Activated naive CD4-positive, alpha-beta T cell treated with anti-CD3 and anti-CD28 coated beads, Interleukin-2, amount 50 U/mL, for 72 hours (primary cell): Measurements from ENCODE around the gene COL9A3. TPM values are rescaled to one million over a fixed set of nuclear protein-coding genes. Genes with fewer than 3 reads are reported as not detected.
A peak's percentile ranks its signal among the peaks of the same experiment; 100 is the strongest.

Experiments
- ATAC-seq, 2 donors: fragments of 150-1000 bp; cut with Tn5 transposase; 2 replicates each; pipeline ENCODE4 v1.10.0; 2021; ENCODE audit warnings: mild to moderate bottlenecking in 2 of 2, moderate library complexity in 2 of 2
- DNase-seq, 2 donors: peaks; one replicate each; pipeline ENCODE4 v3.0.0; 2021 to 2022; ENCODE audit warnings: low spot score in 2 of 2
- H3K27ac Mint-ChIP-seq, 2 donors: one replicate each; pipeline ENCODE4 v1.8.0; 2022; ENCODE audit warnings: mild to moderate bottlenecking in 2 of 2, mixed read lengths in 2 of 2
- H3K36me3 Mint-ChIP-seq, 2 donors: one replicate each; pipeline ENCODE4 v1.8.0; 2022; ENCODE audit warnings: mixed read lengths in 2 of 2
- H3K9me3 Mint-ChIP-seq, 2 donors: one replicate each; pipeline ENCODE4 v1.8.0; 2022; ENCODE audit warnings: mixed read lengths in 2 of 2
- total RNA-seq, 2 donors: library from RNA; stranded (reverse); gene quantifications; one replicate each; pipeline ENCODE4 v1.2.3, GENCODE V29; 2022

COL9A3 gene
- total RNA-seq, 2 donors from 2014 or later, result not detected

DNA sequence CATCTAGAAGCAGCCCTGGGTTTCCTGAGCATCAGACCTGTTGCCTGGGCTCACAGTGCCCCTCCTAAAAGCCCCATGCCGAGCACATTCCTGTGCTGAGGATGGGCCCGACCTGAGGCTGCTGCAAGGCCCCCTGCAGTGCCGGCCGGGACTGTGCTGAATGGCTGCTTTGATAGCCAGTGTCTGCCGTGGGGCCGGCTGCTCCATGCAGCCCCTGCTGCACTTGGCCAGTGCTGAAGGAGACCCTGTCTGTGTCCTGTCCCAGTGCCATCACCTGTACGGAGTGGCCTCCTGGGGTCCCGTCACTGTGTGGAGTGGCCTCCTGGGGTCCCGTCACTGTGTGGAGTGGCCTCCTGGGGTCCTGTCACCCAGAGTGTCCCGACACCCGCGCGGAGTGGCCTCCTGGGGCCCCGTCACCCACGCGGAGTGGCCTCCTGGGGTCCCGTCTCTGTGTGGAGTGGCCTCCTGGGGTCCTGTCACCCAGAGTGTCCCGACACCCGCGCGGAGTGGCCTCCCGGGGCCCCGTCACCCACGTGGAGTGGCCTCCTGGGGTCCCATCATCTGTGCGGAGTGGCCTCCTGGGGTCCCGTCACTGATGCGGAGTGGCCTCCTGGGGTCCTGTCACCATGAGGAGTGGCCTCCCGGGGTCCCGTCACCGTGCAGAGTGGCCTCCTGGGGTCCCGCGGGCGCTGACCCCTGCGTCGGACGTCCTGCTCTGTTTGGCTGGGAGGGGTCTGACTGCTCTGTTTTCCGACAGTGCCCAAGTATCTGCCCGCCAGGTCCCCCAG lies 7.0 kb downstream of the COL9A3 start:
- Mint-ChIP-seq H3K27ac (no peak overlapping the region), H3K9me3 (no peaks in the 10 kb centered on the region), H3K36me3 (no peaks in the 10 kb centered on the region)
- DNase-seq (no peak), ATAC-seq (no peak)

DNA sequence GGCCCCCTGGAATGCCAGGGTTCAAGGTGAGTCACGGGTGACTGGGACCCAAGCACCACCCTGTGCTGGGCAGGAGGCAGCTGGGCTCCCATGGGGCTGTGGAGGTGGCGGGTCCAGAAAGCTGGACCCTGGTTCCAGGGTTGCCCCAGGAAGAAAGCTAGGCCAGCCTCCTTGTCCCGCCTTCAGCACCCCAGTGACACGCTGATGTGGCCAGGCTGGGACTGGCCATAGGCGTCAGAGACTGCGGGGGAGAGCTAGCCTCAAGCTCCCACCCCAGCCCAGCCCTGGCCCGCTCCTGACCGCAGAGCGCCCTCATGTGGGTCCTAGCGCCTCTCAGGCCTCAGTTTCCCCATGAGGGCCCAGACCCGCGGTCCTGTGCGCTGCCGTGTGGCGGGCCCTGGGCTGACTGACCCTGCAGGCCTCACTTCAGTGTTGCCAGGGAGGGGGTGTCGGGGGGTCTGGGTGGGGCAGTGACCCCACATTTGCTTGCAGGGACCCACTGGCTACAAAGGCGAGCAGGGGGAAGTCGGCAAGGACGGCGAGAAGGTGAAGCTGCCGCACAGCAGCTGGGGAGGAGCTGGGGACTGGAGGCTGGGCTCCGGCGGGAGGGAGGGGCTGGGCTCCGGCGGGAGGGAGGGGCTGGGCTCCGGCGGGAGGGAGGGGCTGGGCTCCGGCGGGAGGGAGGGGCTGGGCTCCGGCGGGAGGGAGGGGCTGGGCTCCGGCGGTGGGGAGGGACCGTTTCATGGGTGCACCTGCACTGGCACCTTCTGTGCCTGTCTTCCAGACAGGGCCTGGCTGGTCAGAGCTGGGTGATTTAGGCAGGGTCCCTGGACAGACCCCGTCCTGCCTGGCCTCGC lies 7.9 kb downstream of the COL9A3 start:
- no peak overlapping the region for H3K27ac Mint-ChIP-seq
- ATAC-seq, result peak in 1 of 2 donors; percentile 63

DNA sequence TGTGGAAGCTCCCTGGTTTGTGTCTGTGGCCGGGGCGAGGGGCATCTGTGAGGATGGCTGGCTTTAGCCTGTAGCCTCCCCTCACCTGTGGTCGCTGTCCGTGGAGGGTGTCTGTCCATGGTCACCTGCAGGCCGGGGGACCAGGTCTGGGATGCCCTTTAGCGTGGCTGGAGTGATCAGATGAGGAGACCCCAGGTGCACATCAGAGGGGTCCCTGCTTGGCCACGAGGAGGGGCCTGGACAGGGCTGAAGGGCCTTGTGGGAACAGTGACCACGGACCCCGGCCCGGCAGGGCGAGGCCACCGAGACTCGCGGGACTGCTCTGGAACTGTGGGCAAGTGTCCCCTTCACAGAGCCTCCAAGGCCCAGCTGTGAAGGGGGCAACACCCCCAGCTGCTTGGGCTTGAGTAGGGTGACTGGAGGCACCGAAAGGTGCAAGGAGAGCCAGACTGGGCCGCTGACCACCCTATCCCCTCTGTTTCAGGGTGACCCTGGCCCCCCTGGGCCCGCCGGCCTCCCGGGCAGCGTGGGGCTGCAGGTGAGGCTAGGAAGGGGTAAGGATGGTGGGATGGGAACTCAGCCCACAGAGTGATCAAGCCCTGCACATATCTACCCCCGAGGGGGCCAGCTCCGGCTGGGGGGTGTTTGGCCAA lies 8.6 kb downstream of the COL9A3 start:
- no peak for DNase-seq
- H3K27ac Mint-ChIP-seq, result no peak overlapping the region
- no peaks in the 10 kb centered on the region for H3K36me3 Mint-ChIP-seq
- no peak for ATAC-seq
- H3K9me3 Mint-ChIP-seq, result no peaks in the 10 kb centered on the region

More for the DNA sequence above, 7.9 kb downstream of the COL9A3 start:
- Mint-ChIP-seq H3K9me3 (no peaks in the 10 kb centered on the region), H3K36me3 (no peaks in the 10 kb centered on the region)
- DNase-seq, result no peak

DNA sequence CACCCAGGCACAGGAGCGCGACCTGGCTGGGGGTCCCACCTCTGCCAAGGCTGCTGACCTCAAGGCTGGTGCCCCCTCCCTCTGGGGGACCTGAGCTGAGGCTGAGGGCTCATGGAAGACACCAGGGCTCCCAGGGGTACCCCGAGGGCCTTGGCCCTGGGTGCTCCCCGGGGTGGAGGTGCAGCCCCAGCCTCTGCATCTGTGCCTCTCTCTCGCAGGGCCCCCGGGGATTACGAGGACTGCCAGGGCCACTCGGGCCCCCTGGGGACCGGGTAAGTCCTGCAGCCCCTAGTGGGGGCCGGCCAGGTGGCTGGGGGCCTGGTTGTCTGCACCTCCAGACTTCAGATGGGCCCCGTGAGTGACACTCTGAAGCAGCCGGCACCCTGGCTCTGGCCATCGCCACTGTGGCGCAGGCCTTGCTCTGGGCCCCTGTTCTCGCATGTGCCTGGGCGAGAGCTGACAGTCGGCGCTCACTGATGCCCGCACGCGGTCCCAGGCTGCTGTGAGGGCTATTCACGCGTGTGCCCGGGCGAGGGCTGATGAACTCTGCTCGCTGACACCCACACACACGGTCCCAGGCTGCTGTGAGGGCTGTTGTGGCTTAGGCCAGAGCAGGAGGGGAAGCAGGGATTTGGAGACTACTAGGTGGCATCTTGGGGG lies 9.3 kb downstream of the COL9A3 start:
- Mint-ChIP-seq H3K9me3 (no peaks in the 10 kb centered on the region), H3K36me3 (no peaks in the 10 kb centered on the region), H3K27ac (no peak overlapping the region)
- ATAC-seq, result no peak
- no peak for DNase-seq

DNA sequence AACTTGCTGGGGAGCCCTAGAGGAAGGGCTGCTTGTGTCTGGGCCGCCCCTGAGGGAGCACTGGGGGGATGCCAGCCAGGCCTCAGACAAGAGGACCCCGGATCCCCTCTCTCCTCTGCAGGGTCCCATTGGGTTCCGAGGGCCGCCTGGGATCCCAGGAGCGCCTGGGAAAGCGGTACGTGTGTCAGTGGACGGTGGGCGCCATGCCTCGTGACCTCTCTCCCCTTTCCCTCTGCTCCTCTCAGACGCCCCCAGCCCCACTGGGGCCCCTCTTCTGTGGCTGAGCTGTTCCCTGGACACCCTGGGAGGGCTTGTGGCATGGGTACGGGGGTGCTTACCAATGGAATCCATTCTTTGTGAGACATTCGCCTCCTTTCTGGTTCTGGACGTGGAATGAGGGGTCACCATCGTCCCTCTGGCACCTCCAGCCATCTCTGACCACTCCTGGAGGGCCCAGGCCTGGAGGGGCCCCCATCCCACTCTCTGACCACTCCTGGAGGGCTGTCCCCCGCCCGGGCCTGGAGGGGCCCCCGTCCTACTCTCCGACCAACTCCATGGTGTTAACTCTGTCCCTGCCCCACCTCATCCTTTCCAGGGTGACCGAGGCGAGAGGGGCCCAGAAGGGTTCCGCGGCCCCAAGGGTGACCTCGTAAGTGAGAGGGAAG lies 9.9 kb downstream of the COL9A3 start:
- ATAC-seq (no peak), DNase-seq (no peak)
- no peaks in the 10 kb centered on the region for H3K9me3 Mint-ChIP-seq
- no peak overlapping the region for H3K27ac Mint-ChIP-seq
- no peaks in the 10 kb centered on the region for H3K36me3 Mint-ChIP-seq

DNA sequence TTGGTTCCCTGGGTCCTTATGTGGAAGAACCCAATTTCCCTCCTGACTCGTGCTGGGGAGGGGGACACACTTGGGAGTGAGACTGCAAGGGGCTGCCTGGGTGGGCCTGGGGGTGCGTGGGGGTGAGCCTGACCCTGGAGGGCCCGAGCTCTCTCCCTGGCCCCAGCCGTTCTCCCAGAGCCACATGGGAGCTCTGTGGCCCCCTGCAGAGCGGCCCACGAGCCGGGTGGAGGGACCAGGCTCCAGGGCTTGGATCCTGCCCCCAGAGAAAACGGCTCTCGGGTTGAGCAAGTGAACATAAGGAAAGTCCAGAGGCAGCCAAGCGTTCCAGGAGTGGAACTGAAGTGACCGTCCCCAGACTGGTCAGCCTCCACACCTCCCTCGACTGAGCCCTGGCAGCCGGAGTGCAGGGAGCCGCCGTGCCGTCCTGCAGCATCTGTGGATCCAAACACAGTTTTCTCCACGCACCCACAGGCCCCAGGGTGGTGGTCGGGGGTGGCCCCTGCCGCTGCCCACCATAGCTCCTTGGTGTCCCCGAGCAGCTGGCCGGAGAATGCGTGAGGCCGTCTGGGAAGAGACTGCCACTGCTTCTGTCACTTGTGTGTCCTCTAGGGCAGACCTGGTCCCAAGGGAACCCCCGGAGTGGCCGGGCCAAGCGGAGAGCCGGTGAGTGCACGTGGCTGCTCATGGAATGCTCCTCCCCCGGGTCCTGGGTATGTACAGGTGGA lies 10.6 kb downstream of the COL9A3 start:
- DNase-seq (no peak), ATAC-seq (no peak)
- H3K27ac Mint-ChIP-seq, result no peak overlapping the region
- H3K36me3 Mint-ChIP-seq, result no peaks in the 10 kb centered on the region
- H3K9me3 Mint-ChIP-seq, result no peaks in the 10 kb centered on the region

DNA sequence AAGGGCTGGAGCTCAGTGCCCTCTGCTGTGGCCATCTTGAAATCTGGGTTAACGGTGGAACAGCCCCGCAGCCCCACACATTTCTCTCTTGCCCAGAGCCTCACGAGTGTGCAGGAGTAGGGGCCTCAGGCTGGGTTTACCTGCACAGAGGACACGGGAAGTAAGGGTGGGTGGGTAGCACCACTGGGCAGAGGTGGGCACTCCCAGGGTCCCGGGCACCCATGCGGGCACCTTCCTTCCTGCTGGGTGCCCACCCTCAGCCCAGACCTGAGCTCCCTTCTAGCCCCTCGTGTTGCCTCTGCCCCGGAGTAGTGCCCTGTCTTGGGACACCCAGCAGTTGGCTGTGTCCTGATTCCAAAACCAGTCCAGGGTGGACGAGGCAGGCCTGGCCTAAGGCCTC lies 11.2 kb downstream of the COL9A3 start:
- DNase-seq (no peak), ATAC-seq (no peak)
- Mint-ChIP-seq H3K36me3 (no peaks in the 10 kb centered on the region), H3K27ac (no peak overlapping the region), H3K9me3 (no peaks in the 10 kb centered on the region)

DNA sequence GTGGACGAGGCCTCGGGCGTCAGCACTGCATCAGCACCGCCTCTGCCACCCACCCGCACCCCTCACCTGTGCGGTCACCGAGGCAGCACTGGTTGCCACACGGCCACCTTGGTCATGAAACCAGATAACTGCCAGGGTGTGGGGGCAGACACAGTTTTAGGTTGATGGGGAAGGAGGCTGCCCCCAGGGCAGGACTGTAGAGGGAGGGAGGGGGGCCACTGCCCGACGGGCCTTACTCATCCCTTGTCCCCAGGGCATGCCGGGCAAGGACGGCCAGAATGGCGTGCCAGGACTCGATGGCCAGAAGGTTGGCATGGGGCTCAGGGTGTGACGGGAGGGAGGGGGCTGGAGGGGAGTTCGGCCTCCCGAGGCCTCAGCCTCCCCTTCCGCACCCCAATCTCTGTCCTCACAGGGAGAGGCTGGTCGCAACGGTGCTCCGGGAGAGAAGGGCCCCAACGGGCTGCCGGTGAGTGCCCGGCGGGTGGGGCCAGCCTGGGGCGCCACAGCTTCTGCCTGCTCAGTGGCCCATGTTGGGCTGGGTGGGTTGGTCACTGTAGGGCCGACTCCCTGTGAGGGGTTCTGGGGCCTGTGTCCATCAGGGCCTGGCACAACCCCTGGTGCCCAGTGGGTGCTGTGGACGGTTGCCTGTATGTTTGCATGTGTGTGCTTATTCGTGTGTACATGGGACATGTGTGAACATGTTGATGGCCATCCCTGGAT lies 11.8 kb downstream of the COL9A3 start:
- Mint-ChIP-seq H3K36me3 (no peaks in the 10 kb centered on the region), H3K9me3 (no peaks in the 10 kb centered on the region), H3K27ac (no peak overlapping the region)
- DNase-seq, result no peak
- ATAC-seq, result no peak

DNA sequence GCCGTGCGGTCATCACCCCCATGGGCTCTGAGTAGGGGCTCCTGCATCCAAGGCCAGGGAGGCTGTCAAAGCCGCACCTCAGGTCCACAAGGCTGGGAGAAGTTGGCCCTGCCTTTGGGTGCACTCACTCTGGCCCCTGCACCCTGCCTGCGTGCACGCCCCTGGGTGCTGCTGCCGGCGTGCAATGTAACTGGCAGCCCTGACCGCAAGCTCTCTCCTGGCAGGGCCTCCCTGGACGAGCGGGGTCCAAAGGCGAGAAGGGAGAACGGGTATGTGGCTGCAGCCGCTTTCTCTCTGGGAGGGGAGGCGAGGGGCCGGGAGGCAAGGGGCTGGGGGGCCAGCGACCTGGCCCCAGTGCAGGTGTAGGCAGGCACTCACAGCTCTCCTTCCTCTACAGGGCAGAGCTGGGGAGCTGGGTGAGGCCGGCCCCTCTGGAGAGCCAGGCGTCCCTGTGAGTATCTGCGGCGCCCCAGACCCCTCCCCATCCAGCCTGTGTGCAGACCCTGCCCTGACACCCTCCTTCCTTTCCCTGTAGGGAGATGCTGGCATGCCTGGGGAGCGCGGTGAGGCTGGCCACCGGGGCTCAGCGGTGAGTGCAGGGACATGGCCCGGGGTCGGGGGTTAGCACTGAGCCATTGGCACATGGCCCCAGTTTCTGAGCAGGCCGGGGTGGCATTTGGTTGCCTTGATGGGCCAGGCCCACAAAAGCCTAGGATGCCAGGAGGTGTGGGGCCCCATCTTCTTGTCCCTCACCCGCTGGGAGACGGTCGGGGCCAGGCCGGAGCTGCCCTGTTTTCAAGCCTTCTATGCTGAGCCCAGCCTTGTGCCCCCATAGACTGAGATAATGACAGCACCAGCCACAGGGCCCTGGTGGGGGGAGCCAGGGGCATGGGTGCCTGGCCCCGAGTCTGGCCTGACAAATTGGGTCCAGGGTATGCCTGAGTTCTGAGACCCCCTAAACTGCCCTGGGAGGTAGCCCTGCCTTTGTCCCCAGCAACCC lies 12.7 kb downstream of the COL9A3 start:
- ATAC-seq (no peak), DNase-seq (no peak)
- Mint-ChIP-seq H3K9me3 (no peaks in the 10 kb centered on the region), H3K27ac (no peak overlapping the region), H3K36me3 (no peaks in the 10 kb centered on the region)

DNA sequence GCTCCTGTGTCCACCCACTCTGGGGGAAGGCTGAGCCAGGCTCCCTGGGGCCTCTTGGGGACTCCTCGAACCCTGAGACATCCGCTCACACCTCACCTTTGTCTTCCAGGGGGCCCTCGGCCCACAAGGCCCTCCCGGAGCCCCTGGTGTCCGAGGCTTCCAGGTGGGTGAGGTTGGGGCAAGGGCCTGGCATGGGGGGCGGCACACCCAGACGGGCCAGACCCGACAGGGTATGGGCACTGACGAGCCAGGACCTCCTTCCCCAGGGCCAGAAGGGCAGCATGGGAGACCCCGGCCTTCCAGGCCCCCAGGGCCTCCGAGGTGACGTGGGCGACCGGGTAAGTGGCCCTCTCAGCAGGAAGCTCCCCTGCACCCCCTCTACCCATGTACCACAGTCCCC lies 13.4 kb downstream of the COL9A3 start:
- no peak overlapping the region for H3K27ac Mint-ChIP-seq
- H3K9me3 Mint-ChIP-seq, result no peaks in the 10 kb centered on the region
- ATAC-seq (no peak), DNase-seq (no peak)
- H3K36me3 Mint-ChIP-seq, result no peaks in the 10 kb centered on the region

DNA sequence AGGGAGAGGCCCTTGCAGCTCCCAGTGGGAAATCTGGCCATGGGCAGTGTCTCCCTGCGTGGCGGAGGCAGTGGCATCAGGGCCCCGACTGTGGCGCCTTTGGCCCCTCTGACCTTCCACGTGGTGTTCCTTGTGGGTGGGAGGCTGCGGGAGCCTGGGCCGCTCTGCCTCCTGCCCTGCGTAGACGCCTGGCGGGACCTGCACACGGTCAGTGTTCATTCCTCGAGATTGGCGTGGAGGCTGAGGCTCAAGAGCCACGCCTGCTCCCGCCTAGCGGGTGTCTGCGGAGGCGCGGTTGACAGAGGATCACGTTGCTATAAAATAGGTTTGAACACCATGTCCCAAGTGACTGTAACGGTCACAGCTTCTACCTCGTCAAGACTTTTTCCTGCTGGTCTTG lies 14.0 kb downstream of the COL9A3 start:
- Mint-ChIP-seq H3K9me3 (no peaks in the 10 kb centered on the region), H3K27ac (no peak overlapping the region), H3K36me3 (no peaks in the 10 kb centered on the region)
- no peak for ATAC-seq
- no peak for DNase-seq

DNA sequence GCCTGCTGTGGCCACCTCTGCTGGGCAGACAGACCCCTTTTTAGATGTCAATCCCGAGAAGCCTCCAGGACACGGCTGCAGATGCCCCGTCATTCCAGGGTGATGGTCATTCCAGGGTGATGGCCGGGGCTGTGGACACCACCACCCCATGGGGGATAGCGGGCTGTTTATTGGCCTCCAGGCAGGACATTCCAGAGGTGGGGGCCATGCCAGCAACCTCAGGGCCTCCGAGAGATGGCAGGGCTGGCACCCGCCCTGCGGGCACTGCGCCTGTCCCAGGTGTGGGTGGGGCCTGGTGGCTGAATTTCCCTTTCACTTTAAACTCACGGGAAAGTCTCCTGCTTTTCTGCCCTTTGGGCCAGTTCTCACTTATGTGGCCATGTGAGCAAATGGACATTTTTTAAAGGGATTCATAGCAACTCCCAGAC lies 14.5 kb downstream of the COL9A3 start:
- Mint-ChIP-seq H3K36me3 (no peaks in the 10 kb centered on the region), H3K9me3 (no peaks in the 10 kb centered on the region)

DNA sequence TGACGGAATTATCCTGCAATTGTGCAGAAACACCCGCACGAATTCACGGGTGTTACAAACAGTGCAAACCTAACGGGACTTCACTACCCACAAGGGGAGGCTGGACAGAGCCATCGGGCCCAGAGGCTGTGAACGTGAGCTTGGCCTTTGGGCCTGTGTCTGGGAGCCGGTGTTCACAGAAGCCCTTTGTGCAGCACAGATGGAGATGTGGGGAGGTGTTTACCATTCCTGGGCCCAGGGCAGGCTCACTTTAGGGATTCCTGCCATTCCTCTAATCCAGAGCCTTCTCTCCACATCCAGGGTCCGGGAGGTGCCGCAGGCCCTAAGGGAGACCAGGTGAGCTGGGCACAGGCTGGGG lies 15.0 kb downstream of the COL9A3 start:
- Mint-ChIP-seq H3K27ac (no peak overlapping the region), H3K36me3 (no peaks in the 10 kb centered on the region), H3K9me3 (no peaks in the 10 kb centered on the region)
- ATAC-seq, result no peak
- DNase-seq, result no peak

More for the DNA sequence above, 14.5 kb downstream of the COL9A3 start:
- DNase-seq (no peak), ATAC-seq (no peak)
- no peak overlapping the region for H3K27ac Mint-ChIP-seq

DNA sequence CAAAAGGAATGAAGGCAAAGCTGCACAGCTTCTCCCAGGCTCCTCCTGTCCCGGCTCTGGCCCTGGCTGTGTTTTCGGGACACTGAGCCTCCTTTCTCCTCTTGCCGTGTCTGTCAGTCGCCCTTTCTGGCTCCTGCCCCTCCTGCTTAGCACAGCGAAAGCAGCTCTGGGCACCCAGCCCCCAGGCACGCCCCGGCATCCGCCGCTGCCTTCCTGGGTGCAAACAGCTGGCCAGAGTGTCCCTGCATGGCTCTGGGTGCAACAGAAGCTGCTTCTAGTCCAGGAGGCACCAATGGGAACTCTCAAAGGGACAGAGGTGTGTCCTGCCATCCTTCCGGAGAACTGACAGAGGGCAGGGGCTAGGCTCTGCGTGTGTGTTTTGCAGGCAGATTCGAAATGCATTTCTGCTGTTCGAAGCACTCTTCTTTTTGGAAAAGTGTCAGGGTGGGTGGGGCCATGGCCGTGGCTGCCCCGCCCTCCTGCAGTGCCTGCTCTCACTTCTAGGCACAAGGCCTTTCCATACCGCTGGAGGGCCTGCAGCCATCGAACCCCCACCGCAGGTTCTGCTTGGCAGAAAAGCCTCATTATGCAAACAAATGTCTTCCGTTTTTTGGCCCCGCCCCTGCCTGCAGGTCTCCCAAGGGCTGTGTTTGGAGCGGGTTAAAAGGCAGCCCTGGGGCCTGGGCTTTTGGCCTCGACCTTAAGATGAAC lies 15.5 kb downstream of the COL9A3 start:
- Mint-ChIP-seq H3K36me3 (no peaks in the 10 kb centered on the region), H3K27ac (no peak overlapping the region), H3K9me3 (no peaks in the 10 kb centered on the region)
- ATAC-seq (peak in 1 of 2 donors; percentile 23), DNase-seq (no peak)
